Cortex of kidney (tissue), 1 donor: Measurements from ENCODE around the gene LTBP2.

Source experiments
- DNase-seq: peaks from one replicate; lab custom pipeline; 2025; lab: John Stamatoyannopoulos, UW

LTBP2 gene

DNA sequence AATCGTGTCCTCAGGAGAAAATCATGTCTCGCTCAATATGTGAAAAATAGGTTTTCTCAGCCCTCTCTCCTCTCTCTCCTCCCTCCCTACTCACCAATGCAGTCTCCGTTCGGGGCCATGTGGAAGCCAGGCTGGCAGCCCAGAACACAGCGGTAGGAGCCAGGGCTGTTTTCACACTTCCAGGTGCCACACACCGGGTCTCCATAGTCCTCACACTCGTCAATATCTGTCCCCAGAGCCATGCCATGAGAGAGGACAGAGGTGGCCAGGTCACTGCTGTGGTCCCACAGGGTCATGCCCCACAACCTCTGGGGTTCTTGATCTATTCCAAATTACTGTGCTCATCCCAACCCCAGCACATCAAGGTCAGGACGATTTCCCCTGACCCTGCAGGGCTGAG, 105.0 kb downstream of the LTBP2 start:
- DNase-seq = no peak

DNA sequence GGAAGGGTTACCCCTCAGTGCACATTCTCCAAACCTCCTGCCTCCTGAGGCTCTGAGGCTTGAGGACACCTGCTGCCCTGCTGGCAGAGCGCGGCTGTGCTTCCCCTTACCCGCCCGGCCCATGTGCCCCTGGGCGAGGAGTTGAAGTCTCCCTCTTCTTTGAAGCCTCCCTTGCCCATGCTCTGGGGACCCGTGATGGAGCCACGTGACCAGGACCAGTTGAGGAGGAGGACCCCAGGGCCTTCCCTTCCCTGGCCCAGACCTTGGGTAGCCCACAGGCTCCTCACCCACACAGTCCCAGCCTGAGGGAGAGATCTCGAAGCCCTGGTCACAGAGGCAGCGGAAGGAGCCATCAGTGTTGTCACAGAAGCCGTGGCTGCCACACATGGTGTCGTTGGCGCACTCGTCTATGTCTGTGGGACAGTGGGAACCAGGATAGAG, 105.6 kb downstream of the LTBP2 start:
- DNase-seq = no peak

DNA sequence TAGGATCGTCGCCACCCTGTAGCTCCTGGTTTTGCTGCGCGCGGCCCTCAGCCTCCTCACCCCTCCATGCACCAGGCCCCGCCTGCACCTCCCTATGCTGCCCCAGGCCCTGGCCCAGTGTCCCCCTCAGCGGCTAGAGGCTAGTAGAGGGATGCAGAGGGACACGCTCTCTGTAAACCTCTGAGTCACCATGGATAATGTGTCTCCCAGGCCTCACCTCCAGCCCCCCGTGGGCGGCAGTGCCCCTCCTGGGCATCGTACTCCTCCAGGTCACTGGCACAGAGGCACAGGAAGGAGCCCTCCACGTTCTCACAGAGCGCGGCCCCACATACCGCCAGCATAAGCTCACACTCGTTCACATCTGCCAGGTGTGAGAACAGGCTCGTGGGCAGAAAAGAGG, 106.2 kb downstream of the LTBP2 start:
- DNase-seq = no peak

- no peak for DNase-seq
These were observed 106.9 kb downstream of the LTBP2 start for GRCh38 chr14:74504874-74505720.

- DNase-seq = no peak
These were observed 107.6 kb downstream of the LTBP2 start for GRCh38 chr14:74504412-74504811.

- DNase-seq = no peak
These were observed 108.1 kb downstream of the LTBP2 start for GRCh38 chr14:74503938-74504335.

GRCh38 chr14:74503291-74503937, 108.6 kb downstream of the LTBP2 start:
- DNase-seq = no peak

GRCh38 chr14:74502236-74503019, 109.6 kb downstream of the LTBP2 start:
- DNase-seq = no peak

DNA sequence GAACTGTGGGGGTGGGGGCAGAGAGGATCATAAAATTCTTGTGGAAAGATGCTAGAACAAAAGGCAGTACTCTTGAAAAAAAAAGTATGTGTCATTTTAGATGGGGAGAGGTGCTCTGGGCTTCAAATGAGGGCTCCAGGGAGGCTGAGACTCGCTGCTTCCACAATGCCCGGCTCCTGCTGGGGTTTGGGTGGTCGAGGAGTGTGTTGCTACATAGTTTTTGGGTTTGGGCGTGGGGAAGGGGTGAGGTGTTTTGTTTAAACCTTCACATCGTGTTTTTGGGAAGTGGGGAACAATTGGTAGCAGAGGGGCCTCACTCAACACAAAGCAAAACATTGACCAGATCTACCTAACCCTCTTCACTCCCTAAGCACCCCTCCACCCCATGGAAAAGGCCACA, 110.3 kb downstream of the LTBP2 start:
- no peak for DNase-seq

- DNase-seq = no peak
These were observed 110.9 kb downstream of the LTBP2 start for GRCh38 chr14:74501135-74501614.

DNA sequence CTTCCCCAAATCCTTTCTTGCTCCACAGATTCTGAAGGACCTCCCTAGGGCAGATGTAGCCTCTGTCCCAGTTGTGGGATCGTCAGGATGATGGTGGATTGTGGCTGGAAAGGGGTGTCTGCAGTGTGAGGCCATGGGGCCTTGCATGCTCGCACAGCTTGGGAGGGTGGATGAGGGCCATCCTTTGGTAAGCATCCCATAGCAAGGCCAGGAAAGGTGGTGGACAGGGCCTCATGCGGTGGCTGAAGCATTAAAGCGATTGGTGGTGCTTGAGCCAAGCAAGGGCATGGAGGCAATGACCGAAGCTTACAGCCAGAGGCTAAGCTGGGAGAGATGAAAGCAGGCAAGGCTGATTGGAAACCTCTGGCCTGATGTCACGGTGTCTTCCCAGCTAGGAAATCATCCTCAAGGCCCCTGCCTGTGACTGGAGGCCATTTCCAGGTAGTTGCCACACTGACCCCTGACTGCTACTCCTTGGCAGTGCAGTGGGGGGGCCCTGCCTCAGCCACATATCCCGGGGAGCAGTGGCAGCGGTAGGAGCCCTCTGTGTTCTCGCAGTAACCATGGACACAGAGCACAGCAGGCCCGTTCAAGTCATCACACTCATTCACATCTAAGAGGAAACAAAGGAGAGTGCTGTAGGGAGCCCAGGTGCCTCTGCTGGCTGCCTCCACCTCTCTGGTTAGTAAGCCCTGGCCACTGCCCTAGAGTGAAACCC, 111.5 kb downstream of the LTBP2 start:
- DNase-seq = no peak

DNA sequence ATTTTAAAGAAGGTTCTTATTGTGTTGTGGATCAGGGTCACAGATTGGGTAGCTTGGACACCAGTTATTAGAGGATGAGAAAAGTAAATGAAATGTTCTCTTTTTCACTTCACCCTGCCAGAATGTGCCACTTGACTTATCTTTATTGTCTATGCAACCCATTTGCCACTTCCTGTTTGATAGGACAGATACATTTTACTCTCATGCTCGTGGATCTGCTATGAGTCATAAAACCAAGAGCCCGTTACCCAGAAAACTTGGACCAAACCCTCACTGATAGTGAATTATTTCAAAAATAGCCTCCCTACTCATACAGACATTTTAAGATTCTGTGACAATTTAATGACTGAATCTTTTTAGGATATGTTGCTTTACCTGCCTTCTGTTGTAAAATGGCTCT, 116.7 kb downstream of the LTBP2 start:
- DNase-seq = no peak

GRCh38 chr14:74493343-74494261, 118.4 kb downstream of the LTBP2 start, which contains the start of gene ISCA2:
TSS of gene ISCA2 (plus strand) at chr14:74493765. CDS start at chr14:74493775, 10 bp downstream.
- DNase-seq = peak; percentile 97

- no peak for DNase-seq
These were observed 119.2 kb downstream of the LTBP2 start, which contains the start of gene NPC2 for GRCh38 chr14:74492776-74493342. TSS of gene NPC2 (minus strand) at chr14:74493305. CDS start at chr14:74493274, 31 bp downstream.

DNA sequence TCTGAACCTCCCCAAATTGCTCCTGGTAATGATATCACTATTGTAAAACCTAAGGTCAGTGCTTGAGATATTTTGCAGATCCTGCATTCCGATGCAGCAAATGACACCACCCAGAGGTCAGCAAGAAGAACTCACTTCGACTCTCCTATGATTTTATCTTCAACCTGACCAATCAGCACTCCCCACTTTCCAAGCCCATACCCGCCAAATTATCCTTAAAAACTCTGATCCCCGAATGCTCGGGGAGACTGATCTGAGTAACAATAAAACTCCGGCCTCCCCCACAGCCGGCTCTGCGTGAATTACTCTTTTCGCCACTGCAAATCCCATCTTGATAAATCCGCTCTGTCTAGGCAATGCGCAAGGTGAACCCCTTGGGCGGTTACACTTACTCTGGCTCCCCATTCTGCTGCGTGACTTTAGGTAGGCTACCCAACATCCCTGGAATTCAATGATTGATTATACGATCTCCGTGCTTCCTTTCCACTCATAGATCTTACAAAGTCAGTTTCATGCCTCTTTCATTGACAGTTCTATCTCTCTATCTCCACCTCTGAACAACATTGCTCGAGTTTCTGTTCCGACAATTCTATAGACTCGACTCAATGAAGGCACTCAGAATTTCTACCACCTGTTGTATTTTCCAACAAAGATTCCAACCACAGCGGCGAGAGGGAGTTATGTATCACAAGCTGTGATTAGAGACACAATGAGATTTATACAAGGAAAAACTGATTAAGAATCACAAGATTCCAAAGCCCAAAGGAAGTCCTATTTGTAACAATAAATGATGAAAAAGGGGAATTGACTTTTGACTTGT, 119.9 kb downstream of the LTBP2 start:
- DNase-seq = no peak

- no peak for DNase-seq
These were observed 121.6 kb downstream of the LTBP2 start for GRCh38 chr14:74490486-74490885.

DNA sequence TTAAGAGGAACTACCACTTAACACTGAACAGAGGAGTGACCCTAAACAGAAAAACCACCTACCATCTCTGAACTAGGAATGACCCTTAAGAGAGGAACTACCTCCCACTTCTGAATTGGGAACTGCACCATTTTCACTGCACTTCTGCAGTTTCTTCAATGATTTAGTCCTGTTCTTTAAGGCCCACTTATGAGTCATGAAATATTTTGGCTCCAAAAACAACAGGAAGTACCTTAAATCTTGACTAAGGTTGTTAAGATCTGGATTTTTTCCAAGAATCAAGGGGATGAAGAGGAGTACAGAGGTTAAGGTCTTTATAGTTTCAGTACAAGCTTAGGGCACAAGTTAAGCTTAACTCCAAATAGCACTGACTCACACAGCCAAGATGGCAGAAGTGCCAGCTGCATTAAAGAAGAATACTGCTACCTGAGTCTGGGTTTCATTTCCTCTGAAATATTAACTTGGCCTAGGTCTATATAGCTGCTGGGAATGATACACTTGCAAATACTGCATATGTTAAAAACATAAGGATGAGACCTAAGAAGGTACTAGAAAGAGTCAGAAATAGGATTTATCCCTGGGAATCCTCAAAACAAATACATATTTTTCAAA, 123.1 kb downstream of the LTBP2 start:
- DNase-seq = no peak

- DNase-seq = no peak
These were observed 125.9 kb downstream of the LTBP2 start for GRCh38 chr14:74486164-74486563.

- no peak for DNase-seq
These were observed 128.7 kb downstream of the LTBP2 start for GRCh38 chr14:74483321-74483720.
